Endothelial cell of umbilical vein (primary cell): ENCODE measurements around the gene DISP1. TPM values are rescaled to one million over a fixed set of nuclear protein-coding genes. Genes with fewer than 3 reads are reported as not detected.

ENCODE experiments used
- Bru-seq: library from RNA; stranded (reverse); fragments of 400-500 nt; gene quantifications from one replicate; lab custom pipeline; 2021; lab: Mats Ljungman, UMichigan
- BruChase-seq, 2 experiments: library from RNA; stranded (reverse); fragments of 400-500 nt; gene quantifications; one replicate each; lab custom pipeline; 2021; lab: Mats Ljungman, UMichigan
- BruUV-seq: library from RNA; stranded (reverse); fragments of 400-500 nt; replicated peaks from 2 replicates; lab custom pipeline; 2021; lab: Mats Ljungman, UMichigan
- CTCF ChIA-PET: fragments of 300-600, 350-600 bp; sonication (Branson Sonifier 250); formaldehyde crosslinking; loops from one replicate; lab custom pipeline; 2021; ENCODE audit warnings: antibody characterized with exemption, inconsistent platforms; lab: Charles Lee
- POLR2A ChIA-PET: fragments of 300-600, 350-600 bp; sonication (Branson Sonifier 250); formaldehyde crosslinking; loops from one replicate; lab custom pipeline; 2021; ENCODE audit warnings: antibody characterized with exemption, inconsistent platforms; lab: Charles Lee
- DNase-seq: peaks from one replicate; pipeline ENCODE4 v3.0.0-alpha.2; 2011; ENCODE audit warnings: low read depth, low spot score
- FAIRE-seq: peaks from 2 replicates; lab custom pipeline; 2011; peaks lifted over from hg19 to GRCh38; lab: Jason Lieb, UNC
- H2AFZ ChIP-seq: 2 replicates; pipeline ENCODE4 v1.6.0; 2012; ENCODE audit warnings: low read depth, low read length, control low read depth, inconsistent platforms
- H3K27ac ChIP-seq: 2 replicates; pipeline ENCODE4 v1.5.1; 2011; ENCODE audit warnings: low read depth, mild to moderate bottlenecking, control low read depth, low read length, moderate library complexity; ENCODE audit not compliant: insufficient read depth
- H3K27me3 ChIP-seq, 2 experiments: 2 replicates each; pipeline versions ENCODE4 v1.6.0 to v1.6.1; 2011; ENCODE audit warnings: low read length in 2 of 2, mixed read lengths in 1 of 2; ENCODE audit not compliant: control insufficient read depth in 2 of 2, insufficient read depth in 2 of 2
- H3K36me3 ChIP-seq, 2 experiments: 2 replicates in 1 of 2; 3 replicates in 1 of 2; pipeline ENCODE4 v1.5.1; 2011; ENCODE audit warnings: low read length in 2 of 2, mild to moderate bottlenecking in 1 of 2, moderate library complexity in 1 of 2; ENCODE audit not compliant: control insufficient read depth in 2 of 2, insufficient read depth in 2 of 2; ENCODE audit errors: extremely low read depth in 1 of 2
- H3K4me1 ChIP-seq: 3 replicates; pipeline ENCODE4 v1.5.1; 2011; ENCODE audit warnings: mild to moderate bottlenecking, low read length; ENCODE audit not compliant: control insufficient read depth, insufficient read depth; ENCODE audit errors: extremely low read depth
- H3K4me2 ChIP-seq: 2 replicates; pipeline ENCODE4 v1.6.1; 2011; ENCODE audit warnings: low read length, control low read depth, mixed read lengths; ENCODE audit not compliant: insufficient read depth
- H3K4me3 ChIP-seq, 3 experiments: fragments of 200-600 bp in 1 of 3; sonication (generic), shearing (Covaris generic) in 1 of 3; replicated peaks in 1 of 3; 2 replicates each; pipeline ENCODE4 v1.5.1; 2011 to 2016; ENCODE audit warnings: control low read depth in 3 of 3, low read length in 3 of 3, mild to moderate bottlenecking in 2 of 3, inconsistent platforms in 1 of 3, low read depth in 1 of 3, moderate library complexity in 1 of 3; ENCODE audit not compliant: insufficient read depth in 1 of 3
- H3K79me2 ChIP-seq: 2 replicates; pipeline ENCODE4 v1.6.0; 2012; ENCODE audit warnings: low read length, inconsistent platforms; ENCODE audit not compliant: control insufficient read depth, insufficient read depth
- H3K9ac ChIP-seq: replicated peaks from 2 replicates; pipeline ENCODE3; 2011; ENCODE audit warnings: low read length, control low read depth; ENCODE audit not compliant: insufficient read depth; ENCODE audit errors: extremely low read depth
- H3K9me1 ChIP-seq: replicated peaks from 3 replicates; pipeline ENCODE4 v1.6.0; 2011; ENCODE audit warnings: mild to moderate bottlenecking, low read length; ENCODE audit not compliant: control insufficient read depth, insufficient read depth; ENCODE audit errors: extremely low read depth
- H3K9me3 ChIP-seq: replicated peaks from 2 replicates; pipeline ENCODE4 v1.5.1; 2012; ENCODE audit warnings: low read length, inconsistent platforms; ENCODE audit not compliant: control insufficient read depth, insufficient read depth
- H4K20me1 ChIP-seq: replicated peaks from 2 replicates; pipeline ENCODE3; 2011; ENCODE audit warnings: mild to moderate bottlenecking, low read length; ENCODE audit not compliant: control insufficient read depth, insufficient read depth; ENCODE audit errors: extremely low read depth
- EZH2 ChIP-seq: IDR thresholded peaks from 2 replicates; pipeline ENCODE4 v1.6.1; 2012; ENCODE audit warnings: borderline replicate concordance, low read depth, mild to moderate bottlenecking, moderate library complexity, low read length, inconsistent platforms; ENCODE audit not compliant: severe bottlenecking
- FOS ChIP-seq: IDR thresholded peaks from 2 replicates; pipeline ENCODE4 v1.6.1; 2011; ENCODE audit warnings: mild to moderate bottlenecking, low read length, moderate library complexity, borderline replicate concordance; ENCODE audit not compliant: insufficient read depth
- GATA2 ChIP-seq: IDR thresholded peaks from 2 replicates; pipeline ENCODE4 v1.7.0; 2011; ENCODE audit warnings: low read depth, mild to moderate bottlenecking, moderate library complexity, mixed read lengths, low read length; ENCODE audit not compliant: insufficient read length, insufficient read depth
- JUN ChIP-seq: IDR thresholded peaks from 2 replicates; pipeline ENCODE4 v1.6.1; 2011; ENCODE audit warnings: borderline replicate concordance, low read depth; ENCODE audit not compliant: insufficient read length, insufficient read depth
- MYC ChIP-seq: IDR thresholded peaks from one replicate; pipeline ENCODE4 v1.6.1; 2011; ENCODE audit warnings: mild to moderate bottlenecking, low read depth, low read length
- POLR2A ChIP-seq: IDR thresholded peaks from 2 replicates; pipeline ENCODE4 v1.6.1; 2012; ENCODE audit warnings: low read depth, mild to moderate bottlenecking, control low read depth, low read length
- POLR2AphosphoS5 ChIP-seq: IDR thresholded peaks from 2 replicates; pipeline ENCODE4 v1.6.1; 2012; ENCODE audit warnings: low read depth, mild to moderate bottlenecking, control low read depth, low read length, moderate library complexity; ENCODE audit not compliant: insufficient read depth
- dilution Hi-C: fragments of 300-500 bp; cut with MboI; formaldehyde crosslinking; loops from one replicate; pipeline ENCODE4 v1.15.0; 2019; ENCODE audit warnings: low sequenced_read_pairs; ENCODE audit not compliant: extremely low pct_ligation_motif_present
- intact Hi-C: fragments of 100-400 bp; cut with micrococcal nuclease; formaldehyde crosslinking; loops from one replicate; pipeline ENCODE4 v1.10.0; 2022
- long read RNA-seq: library from polyadenylated mRNA; stranded (forward); transcript quantifications from one replicate; pipeline ENCODE4 v2.0.0, GENCODE V29; 2021
- polyA minus RNA-seq, 3 experiments: library from RNA; depleted of rRNA, polyadenylated mRNA; stranded (reverse); fragments of >200 nt; gene quantifications; 1 replicate in 1 of 3; 2 replicates in 2 of 3; pipeline ENCODE4 v1.2.3, GENCODE V29; 2011
- polyA plus RNA-seq, 4 experiments: library from polyadenylated mRNA; depleted of rRNA in 3 of 4; stranded (reverse) in 3 of 4; unstranded in 1 of 4; fragments of >200 nt; gene quantifications; 2 replicates each; pipeline versions ENCODE4 v1.2.1 to v1.2.3, GENCODE V29; 2011 to 2012; ENCODE audit warnings: missing spikeins in 1 of 4
- total RNA-seq: library from RNA; stranded (reverse); gene quantifications from 2 replicates; pipeline ENCODE4 v1.2.3, GENCODE V29; 2021

The DISP1 gene, protein sequence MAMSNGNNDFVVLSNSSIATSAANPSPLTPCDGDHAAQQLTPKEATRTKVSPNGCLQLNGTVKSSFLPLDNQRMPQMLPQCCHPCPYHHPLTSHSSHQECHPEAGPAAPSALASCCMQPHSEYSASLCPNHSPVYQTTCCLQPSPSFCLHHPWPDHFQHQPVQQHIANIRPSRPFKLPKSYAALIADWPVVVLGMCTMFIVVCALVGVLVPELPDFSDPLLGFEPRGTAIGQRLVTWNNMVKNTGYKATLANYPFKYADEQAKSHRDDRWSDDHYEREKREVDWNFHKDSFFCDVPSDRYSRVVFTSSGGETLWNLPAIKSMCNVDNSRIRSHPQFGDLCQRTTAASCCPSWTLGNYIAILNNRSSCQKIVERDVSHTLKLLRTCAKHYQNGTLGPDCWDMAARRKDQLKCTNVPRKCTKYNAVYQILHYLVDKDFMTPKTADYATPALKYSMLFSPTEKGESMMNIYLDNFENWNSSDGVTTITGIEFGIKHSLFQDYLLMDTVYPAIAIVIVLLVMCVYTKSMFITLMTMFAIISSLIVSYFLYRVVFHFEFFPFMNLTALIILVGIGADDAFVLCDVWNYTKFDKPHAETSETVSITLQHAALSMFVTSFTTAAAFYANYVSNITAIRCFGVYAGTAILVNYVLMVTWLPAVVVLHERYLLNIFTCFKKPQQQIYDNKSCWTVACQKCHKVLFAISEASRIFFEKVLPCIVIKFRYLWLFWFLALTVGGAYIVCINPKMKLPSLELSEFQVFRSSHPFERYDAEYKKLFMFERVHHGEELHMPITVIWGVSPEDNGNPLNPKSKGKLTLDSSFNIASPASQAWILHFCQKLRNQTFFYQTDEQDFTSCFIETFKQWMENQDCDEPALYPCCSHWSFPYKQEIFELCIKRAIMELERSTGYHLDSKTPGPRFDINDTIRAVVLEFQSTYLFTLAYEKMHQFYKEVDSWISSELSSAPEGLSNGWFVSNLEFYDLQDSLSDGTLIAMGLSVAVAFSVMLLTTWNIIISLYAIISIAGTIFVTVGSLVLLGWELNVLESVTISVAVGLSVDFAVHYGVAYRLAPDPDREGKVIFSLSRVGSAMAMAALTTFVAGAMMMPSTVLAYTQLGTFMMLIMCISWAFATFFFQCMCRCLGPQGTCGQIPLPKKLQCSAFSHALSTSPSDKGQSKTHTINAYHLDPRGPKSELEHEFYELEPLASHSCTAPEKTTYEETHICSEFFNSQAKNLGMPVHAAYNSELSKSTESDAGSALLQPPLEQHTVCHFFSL (N-terminal part only)
- total RNA-seq (2.4 and 3.9 TPM in 2 replicates), polyA plus RNA-seq (3.9 and 4.6 TPM in 2 replicates), polyA minus RNA-seq (20.4 and 32.2 TPM in 2 replicates), Bru-seq, nascent RNA (percentile 55 among the genes with signal in this experiment), BruChase-seq, experiment 1, labeled RNA remaining after a 6-hour chase (percentile 37 among the genes with signal in this experiment), BruChase-seq, experiment 2, labeled RNA remaining after a 2-hour chase (percentile 50 among the genes with signal in this experiment)
- polyA plus RNA-seq (2011; cell fraction: cytosol; rRNA removed) = 2.2 and 2.4 TPM in 2 replicates
- 5.8 and 7.1 TPM in 2 replicates for polyA plus RNA-seq (2011; cell fraction: nucleus; rRNA removed)
- 1.5 and 1.7 TPM in 2 replicates for polyA plus RNA-seq (2012)
- 4.4 TPM for polyA minus RNA-seq (2011; cell fraction: cytosol; rRNA and poly(A)+ RNA removed)
- 9.5 and 14.8 TPM in 2 replicates for polyA minus RNA-seq (2011; cell fraction: nucleus; rRNA and poly(A)+ RNA removed)
- long read RNA-seq, partial matches to known transcripts = 0 of 1 reads
- long read RNA-seq, other reads (novel, unspliced or antisense) = 1 of 1 reads

DNA sequence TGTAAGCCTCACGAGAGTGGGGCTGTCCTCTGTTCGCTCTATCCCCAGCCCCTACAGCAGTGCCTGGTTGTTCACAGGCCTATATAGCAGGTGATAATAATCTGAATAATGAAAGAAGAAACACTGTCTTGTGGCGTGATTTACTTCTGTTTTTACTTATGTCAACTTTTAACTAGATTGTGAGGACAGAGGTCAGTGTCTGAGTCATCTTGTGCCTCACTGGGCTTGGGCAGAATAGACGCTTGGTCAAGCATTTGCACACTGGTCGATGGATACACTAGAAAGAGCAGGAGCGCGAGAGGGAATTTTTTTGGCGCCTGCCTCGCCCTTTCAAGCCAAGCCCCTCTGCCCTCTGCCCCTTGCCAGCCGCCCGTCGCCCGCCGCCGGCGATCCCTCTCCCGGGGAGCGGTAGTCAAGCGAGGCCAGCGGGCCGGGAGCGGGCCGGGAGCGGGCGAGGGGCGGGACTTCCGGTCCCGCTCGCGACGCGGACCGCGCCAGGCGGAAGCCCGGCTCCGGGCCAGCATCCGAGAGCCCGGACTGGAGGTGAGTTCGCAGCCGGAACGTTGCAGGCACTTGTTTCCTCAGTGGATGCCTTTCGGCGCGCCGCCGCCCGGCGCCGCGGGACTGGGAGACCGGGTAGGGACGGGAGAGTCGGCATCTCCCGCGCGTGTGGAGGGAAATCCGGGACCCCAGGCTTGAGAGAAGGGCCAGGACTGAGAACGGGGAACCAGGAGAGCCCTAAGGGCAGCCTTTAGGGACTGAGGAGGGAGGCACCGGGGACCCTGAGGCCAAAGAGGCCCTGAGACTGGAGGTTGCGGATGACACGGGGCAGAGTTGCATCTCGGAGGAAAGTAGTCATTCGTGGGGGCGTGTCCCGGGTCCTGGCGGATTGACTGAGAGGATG is at the start of gene DISP1:
DISP1 (plus strand) TSS at position 504 of the 904 bp plus-strand sequence. CDS start 127,785 bp downstream, outside the sequence.
- H3K4me1 ChIP-seq = peaks cover 25% of the 10 kb centered on the region
- no peaks in the 10 kb centered on the region for H3K36me3 ChIP-seq
- H2AFZ ChIP-seq = peak within 1 kb of the TSS; percentile 95
- CTCF ChIA-PET = interaction anchor here (1.2 to 1.8 kb wide), 2 partner anchors 267 to 319 kb away, joined by 3 to 6 read pairs; no protein-coding TSS in a partner anchor
- intact Hi-C loops (loop anchor here (1.0 to 10.0 kb wide), 4 partner anchors 74 to 890 kb away; no protein-coding TSS in a partner anchor), dilution Hi-C loops (no loop called here)
- peaks cover 13% of the 10 kb centered on the region for H3K79me2 ChIP-seq
- DNase-seq (peak; percentile 65), FAIRE-seq (peak; percentile 84)
- H3K4me2 ChIP-seq = peak within 1 kb of the TSS; percentile 88
- no peaks in the 10 kb centered on the region for H4K20me1 ChIP-seq
- no peaks in the 10 kb centered on the region for H3K27me3 ChIP-seq
- no peaks in the 10 kb centered on the region for H3K9me3 ChIP-seq
- POLR2A ChIA-PET = interaction anchor here (0.7 kb wide), 1 partner anchor 17 kb away, joined by 3 read pairs; no protein-coding TSS in a partner anchor
- peak within 1 kb of the TSS; percentile 41 to 84 (median 70) for H3K4me3 ChIP-seq
- H3K27ac ChIP-seq = peak within 1 kb of the TSS; percentile 70
- no peaks in the 10 kb centered on the region for H3K9me1 ChIP-seq
- TSS peak; percentile 43 for BruUV-seq
- H3K9ac ChIP-seq = peak within 1 kb of the TSS; percentile 71
- TF ChIP-seq JUN (no peak), GATA2 (no peak), POLR2A (peak; percentile 44), MYC (no peak), EZH2 (no peak), FOS (peak; percentile 33), POLR2AphosphoS5 (peak; percentile 57)
